Neural crest cell (in vitro differentiated cells): ENCODE results near the gene CENPP. TPM values are rescaled to one million over a fixed set of nuclear protein-coding genes. Genes with fewer than 3 reads are reported as not detected.

Experiments
- DNase-seq: peaks from one replicate; pipeline ENCODE4 v3.0.0; 2021; ENCODE audit warnings: low read depth, mixed read lengths, low spot score
- H3K27ac Mint-ChIP-seq: one replicate; pipeline ENCODE4 v1.8.0; 2021; ENCODE audit warnings: mild to moderate bottlenecking, mixed read lengths; ENCODE audit not compliant: unreplicated experiment
- H3K27me3 Mint-ChIP-seq: 2 replicates; pipeline ENCODE4 v1.8.0; 2021; ENCODE audit warnings: low read depth, mild to moderate bottlenecking, mixed read lengths
- H3K36me3 Mint-ChIP-seq: 2 replicates; pipeline ENCODE4 v1.8.0; 2021; ENCODE audit warnings: low read depth, mild to moderate bottlenecking, mixed read lengths
- H3K4me1 Mint-ChIP-seq: 2 replicates; pipeline ENCODE4 v1.8.0; 2021; ENCODE audit warnings: mixed read lengths
- H3K4me3 Mint-ChIP-seq: one replicate; pipeline ENCODE4 v1.8.0; 2021; ENCODE audit warnings: mild to moderate bottlenecking, mixed read lengths
- H3K9me3 Mint-ChIP-seq: 2 replicates; pipeline ENCODE4 v1.8.0; 2021; ENCODE audit warnings: mixed read lengths
- total RNA-seq: library from RNA; stranded (reverse); gene quantifications from 2 replicates; pipeline ENCODE4 v1.2.1, GENCODE V29; 2021
- TF ChIP-seq, protein P1 (sequence below): fragments of 200-600 bp; sonication (generic); conservative IDR thresholded peaks from 2 replicates; pipeline ENCODE4 v1.5.0; 2021; ENCODE audit warnings: antibody characterized with exemption, mild to moderate bottlenecking

The CENPP gene
- total RNA-seq, 1 donor from 2014 or later: 15.7 TPM

GRCh38 chr9:92640398-92641091 is 314.8 kb downstream of the CENPP start:
- Mint-ChIP-seq H3K27ac (no peak overlapping the region), H3K36me3 (peaks cover 16% of the 10 kb centered on the region), H3K9me3 (no peaks in the 10 kb centered on the region), H3K4me1 (no peaks in the 10 kb centered on the region), H3K4me3 (no peak overlapping the region), H3K27me3 (no peaks in the 10 kb centered on the region)
- TF ChIP-seq, protein P1, sequence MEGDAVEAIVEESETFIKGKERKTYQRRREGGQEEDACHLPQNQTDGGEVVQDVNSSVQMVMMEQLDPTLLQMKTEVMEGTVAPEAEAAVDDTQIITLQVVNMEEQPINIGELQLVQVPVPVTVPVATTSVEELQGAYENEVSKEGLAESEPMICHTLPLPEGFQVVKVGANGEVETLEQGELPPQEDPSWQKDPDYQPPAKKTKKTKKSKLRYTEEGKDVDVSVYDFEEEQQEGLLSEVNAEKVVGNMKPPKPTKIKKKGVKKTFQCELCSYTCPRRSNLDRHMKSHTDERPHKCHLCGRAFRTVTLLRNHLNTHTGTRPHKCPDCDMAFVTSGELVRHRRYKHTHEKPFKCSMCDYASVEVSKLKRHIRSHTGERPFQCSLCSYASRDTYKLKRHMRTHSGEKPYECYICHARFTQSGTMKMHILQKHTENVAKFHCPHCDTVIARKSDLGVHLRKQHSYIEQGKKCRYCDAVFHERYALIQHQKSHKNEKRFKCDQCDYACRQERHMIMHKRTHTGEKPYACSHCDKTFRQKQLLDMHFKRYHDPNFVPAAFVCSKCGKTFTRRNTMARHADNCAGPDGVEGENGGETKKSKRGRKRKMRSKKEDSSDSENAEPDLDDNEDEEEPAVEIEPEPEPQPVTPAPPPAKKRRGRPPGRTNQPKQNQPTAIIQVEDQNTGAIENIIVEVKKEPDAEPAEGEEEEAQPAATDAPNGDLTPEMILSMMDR: no peak
- DNase-seq: no peak

- Mint-ChIP-seq H3K4me1 (no peaks in the 10 kb centered on the region), H3K27ac (no peak overlapping the region), H3K4me3 (no peak overlapping the region), H3K27me3 (no peaks in the 10 kb centered on the region), H3K9me3 (no peaks in the 10 kb centered on the region), H3K36me3 (peaks cover 23% of the 10 kb centered on the region)
- no peak for DNase-seq
- TF ChIP-seq, protein P1: no peak
Observed at GRCh38 chr9:92641092-92641809, 315.5 kb downstream of the CENPP start.

DNA sequence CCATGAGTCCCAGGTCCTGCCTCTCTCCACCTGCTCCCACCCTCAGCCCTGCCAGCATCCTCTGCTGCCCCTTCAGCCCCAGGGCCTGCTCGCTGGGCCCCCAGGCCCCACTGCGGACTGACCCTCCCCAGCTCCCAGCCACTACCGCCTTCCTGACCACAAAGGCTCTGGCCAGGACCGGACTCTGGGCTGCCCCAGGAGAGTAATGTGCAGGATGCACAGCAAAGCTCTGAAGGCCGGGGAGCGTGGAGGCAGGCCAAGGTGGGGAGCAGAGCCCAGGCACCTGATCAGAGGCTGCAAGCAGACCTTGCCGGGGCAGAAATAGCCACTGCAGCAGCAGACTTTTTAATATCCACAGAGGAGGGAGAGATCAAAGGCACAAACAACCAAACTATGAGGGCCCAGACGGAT is 316.3 kb downstream of the CENPP start:
- TF ChIP-seq, protein P1: no peak
- Mint-ChIP-seq H3K36me3 (peaks cover 28% of the 10 kb centered on the region), H3K27me3 (no peaks in the 10 kb centered on the region), H3K4me3 (no peak overlapping the region), H3K9me3 (no peaks in the 10 kb centered on the region), H3K4me1 (no peaks in the 10 kb centered on the region), H3K27ac (peak overlapping the region; percentile 84)
- no peak for DNase-seq

DNA sequence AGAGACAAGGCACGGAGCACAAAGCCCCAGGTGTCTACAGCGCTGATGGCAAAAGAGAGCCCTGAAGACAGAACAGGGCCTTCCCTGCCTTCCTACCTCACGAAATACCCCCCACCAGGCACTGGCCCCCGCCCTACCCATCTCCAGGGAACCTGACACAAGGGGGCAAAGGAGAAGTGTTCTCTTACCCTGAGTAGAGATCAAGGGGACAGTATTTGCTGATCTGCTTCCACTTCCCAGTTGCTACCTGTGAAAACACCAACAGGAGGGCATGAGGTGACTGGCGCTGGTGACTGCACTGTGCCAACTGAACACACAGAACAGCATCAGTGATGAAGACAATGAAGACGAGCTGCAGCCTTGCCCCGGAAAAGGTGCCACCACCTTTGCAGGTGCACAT is 316.8 kb downstream of the CENPP start:
- no peak for DNase-seq
- Mint-ChIP-seq H3K36me3 (peaks cover 33% of the 10 kb centered on the region), H3K9me3 (no peaks in the 10 kb centered on the region), H3K4me1 (no peaks in the 10 kb centered on the region), H3K27me3 (no peaks in the 10 kb centered on the region), H3K4me3 (no peak overlapping the region), H3K27ac (no peak overlapping the region)
- TF ChIP-seq, protein P1: no peak

DNA sequence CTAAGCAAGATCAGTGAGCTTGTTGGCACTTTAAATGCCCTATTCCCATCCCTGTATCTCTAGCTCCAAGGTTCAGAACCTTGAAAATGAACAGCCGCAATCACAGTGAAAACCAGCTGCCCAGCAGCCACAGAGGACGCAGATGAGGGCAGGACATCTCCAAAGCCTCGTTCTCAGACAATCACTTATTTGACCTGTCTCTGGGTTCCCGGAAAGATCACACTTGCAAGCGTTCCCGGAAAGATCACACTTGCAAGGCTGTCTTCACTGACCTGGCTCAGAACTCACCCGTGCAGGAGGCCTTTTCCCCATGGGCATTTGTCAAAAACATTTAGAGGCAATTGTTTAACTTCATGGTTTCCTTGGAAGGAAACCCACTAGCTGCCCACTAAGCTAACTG is 318.5 kb downstream of the CENPP start:
- peaks cover 41% of the 10 kb centered on the region for H3K36me3 Mint-ChIP-seq
- H3K9me3 Mint-ChIP-seq: no peaks in the 10 kb centered on the region
- TF ChIP-seq, protein P1: no peak
- H3K4me3 Mint-ChIP-seq: no peak overlapping the region
- DNase-seq: no peak
- H3K4me1 Mint-ChIP-seq: peaks cover 5% of the 10 kb centered on the region
- H3K27me3 Mint-ChIP-seq: no peaks in the 10 kb centered on the region
- H3K27ac Mint-ChIP-seq: no peak overlapping the region
